NCI-H2171 (cell line): ENCODE results near the gene SREK1.
"Not testable (repeated sequence)": the region's sequence is repeated elsewhere in the genome, so short reads cannot be mapped to it uniquely, and the experiment has no call there.

ENCODE experiments used
- DNase-seq: peaks from one replicate; lab custom pipeline; 2025; lab: John Stamatoyannopoulos, UW

Gene SREK1

GRCh38 chr5:66144074-66144833, at the start of gene SREK1:
SREK1 (plus strand) TSS chr5:66144300; CDS start chr5:66144377, 77 bp downstream.
- peak; percentile 77 for DNase-seq

- no peak for DNase-seq
Measured at GRCh38 chr5:66100851-66101250, 43.2 kb upstream of the SREK1 start.

- no peak for DNase-seq
Measured at GRCh38 chr5:66113160-66113559, 30.9 kb upstream of the SREK1 start.

- no peak for DNase-seq
Measured at GRCh38 chr5:66118304-66118703, 25.8 kb upstream of the SREK1 start.

GRCh38 chr5:66122379-66123034, 21.6 kb upstream of the SREK1 start:
- no peak for DNase-seq

- DNase-seq, result no peak
Measured at GRCh38 chr5:66129144-66129543, 15.0 kb upstream of the SREK1 start.

GRCh38 chr5:66130493-66130892, 13.6 kb upstream of the SREK1 start:
- DNase-seq, result no peak

- no peak for DNase-seq
Measured at GRCh38 chr5:66134407-66134861, 9.7 kb upstream of the SREK1 start.

- DNase-seq, result no peak
Measured at GRCh38 chr5:66136053-66136452, 8.0 kb upstream of the SREK1 start.

- not testable (repeated sequence) for DNase-seq
Measured at GRCh38 chr5:66136944-66137343, 7.2 kb upstream of the SREK1 start.

- DNase-seq, result no peak
Measured at GRCh38 chr5:66138637-66139317, 5.3 kb upstream of the SREK1 start.

- DNase-seq, result no peak
Measured at GRCh38 chr5:66139318-66139712, 4.8 kb upstream of the SREK1 start.

- DNase-seq, result no peak
Measured at GRCh38 chr5:66142417-66142816, 1.7 kb upstream of the SREK1 start.

GRCh38 chr5:66143473-66144073, 527 bp upstream of the SREK1 start:
- DNase-seq, result no peak

- no peak for DNase-seq
Measured at GRCh38 chr5:66144834-66145390, 812 bp downstream of the SREK1 start.

- DNase-seq, result no peak
Measured at GRCh38 chr5:66145737-66146136, 1.6 kb downstream of the SREK1 start.

GRCh38 chr5:66149950-66150349, 5.8 kb downstream of the SREK1 start:
- DNase-seq, result no peak

GRCh38 chr5:66151030-66151429, 6.9 kb downstream of the SREK1 start:
- DNase-seq, result no peak

- no peak for DNase-seq
Measured at GRCh38 chr5:66151491-66151890, 7.4 kb downstream of the SREK1 start.

- DNase-seq, result no peak
Measured at GRCh38 chr5:66157046-66157445, 12.9 kb downstream of the SREK1 start.

GRCh38 chr5:66161356-66161755, 17.3 kb downstream of the SREK1 start:
- DNase-seq, result no peak
